Amygdala (tissue), 56 donors: Measurements from ENCODE around the gene MTLN.
"Not testable (repeated sequence)": the region's sequence is repeated elsewhere in the genome, so short reads cannot be mapped to it uniquely, and the experiment has no call there.

Experiments used
- DNase-seq, 56 donors: peaks; one replicate each; lab custom pipeline; 2025; lab: John Stamatoyannopoulos, UW

Gene MTLN, protein sequence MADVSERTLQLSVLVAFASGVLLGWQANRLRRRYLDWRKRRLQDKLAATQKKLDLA

DNA sequence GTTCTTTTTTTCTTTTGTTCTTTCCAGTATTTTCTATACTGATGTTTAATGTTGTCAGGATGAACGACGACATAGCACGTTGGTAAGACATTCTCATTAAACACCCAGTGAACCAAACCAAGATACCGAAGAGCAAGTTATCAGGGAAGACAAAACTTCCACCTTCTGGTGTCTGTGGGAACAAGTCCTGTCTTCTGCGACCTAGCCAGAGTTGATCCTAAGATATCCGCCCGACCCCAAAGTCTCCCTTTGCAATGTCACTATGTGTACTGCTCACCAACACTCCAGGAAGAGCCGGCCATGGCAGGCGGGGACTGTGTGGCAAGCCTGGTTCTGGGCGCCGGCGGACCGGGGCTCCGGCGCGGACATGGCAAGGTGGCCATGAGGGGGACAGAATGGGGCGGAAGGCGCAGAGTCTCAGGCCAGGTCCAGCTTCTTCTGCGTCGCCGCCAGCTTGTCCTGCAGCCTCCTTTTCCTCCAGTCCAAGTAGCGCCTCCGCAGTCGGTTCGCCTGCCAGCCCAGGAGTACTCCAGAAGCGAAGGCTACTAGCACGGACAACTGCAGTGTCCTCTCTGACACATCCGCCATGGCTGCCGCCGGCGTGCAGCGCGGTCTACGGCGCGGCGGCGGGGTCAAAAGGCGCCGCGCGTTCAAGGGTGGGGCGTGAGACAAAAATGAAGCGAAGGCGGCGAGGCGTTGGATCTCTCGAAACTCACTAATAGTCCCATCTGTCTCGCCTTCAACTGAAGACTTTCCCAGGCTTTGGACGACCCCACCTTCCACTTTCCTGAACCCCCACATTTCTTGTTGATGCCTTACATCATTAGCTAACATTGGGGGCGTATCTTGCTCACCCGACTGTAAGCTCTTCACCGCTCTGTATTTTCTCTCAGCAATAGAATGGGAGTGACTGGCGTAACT lies at the start of gene MTLN:
TSS of gene MTLN (minus strand) at position 610 of the 921 bp plus-strand sequence. CDS start at position 588, 22 bp downstream.
- DNase-seq = peak in 53 of 56 donors; percentile 4 to 80 (median 55)

- DNase-seq = not testable (repeated sequence)
Observed at GRCh38 chr2:110261910-110262309, 49.6 kb upstream of the MTLN start.

- not testable (repeated sequence) for DNase-seq
Observed at GRCh38 chr2:110248081-110248795, 35.9 kb upstream of the MTLN start.

- DNase-seq = not testable (repeated sequence)
Observed at GRCh38 chr2:110245488-110246435, 33.4 kb upstream of the MTLN start.

DNA sequence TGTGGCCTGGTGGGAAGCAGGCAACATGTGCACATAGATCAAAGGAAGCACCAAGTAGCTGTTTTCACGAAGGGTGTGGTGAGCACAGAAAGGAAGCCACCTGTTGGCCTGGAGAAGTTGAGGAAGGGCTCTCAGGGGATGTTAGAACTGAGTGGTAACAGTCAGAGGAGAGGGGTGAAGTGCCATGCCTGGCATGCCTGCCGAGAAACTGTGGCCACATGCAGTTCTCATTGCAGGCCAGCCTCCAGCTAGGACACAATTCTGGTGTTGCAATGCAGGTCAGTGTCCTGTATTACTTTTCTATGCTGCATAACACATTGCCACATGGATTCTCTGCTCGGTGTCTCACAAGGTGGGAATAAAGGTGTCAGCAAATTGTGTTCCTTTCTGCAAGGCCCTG lies 30.9 kb upstream of the MTLN start:
- DNase-seq = not testable (repeated sequence)

GRCh38 chr2:110234514-110234913 lies 22.2 kb upstream of the MTLN start:
- DNase-seq = not testable (repeated sequence)

DNA sequence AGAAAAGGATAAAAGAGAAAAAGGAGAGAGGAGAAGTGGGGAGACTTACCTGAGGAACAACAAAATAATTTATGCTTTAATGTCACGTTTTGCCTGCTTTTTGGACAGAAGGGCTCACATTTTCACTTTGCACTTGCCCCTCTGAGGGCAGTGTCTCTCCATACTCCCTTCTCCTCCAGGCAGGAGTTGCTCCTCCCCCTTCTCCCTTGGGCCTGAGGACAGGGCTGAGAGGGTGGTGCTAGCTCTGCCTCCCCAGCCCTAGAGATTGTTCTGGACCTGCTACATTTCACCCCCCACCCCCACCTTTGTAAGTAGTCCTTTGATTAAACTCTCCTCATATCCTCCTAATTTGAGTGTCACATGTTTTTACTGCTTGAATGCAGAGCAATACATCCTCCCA lies 17.5 kb upstream of the MTLN start:
- not testable (repeated sequence) for DNase-seq

GRCh38 chr2:110222626-110223025 lies 10.3 kb upstream of the MTLN start:
- DNase-seq = not testable (repeated sequence)

DNA sequence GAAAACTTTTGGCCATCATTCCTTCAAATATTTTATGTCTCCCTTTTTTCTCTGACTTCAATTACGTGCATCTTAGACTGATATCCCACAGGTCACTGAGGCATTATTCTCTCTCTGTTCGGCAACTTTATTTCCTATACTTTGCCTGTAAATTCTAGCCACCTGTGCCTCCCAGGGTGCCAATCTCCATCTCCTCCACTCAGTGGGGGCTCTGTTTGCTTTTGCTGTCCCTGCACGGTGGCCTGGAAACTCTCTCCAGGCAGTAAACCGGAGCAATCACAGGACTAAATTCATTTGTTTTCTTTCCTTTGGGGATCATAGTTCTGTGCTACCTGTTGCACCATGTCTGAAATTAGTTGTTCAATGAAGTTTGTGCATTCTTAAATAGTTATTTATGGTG lies 9.6 kb upstream of the MTLN start:
- no peak for DNase-seq

GRCh38 chr2:110220190-110220564 lies 7.8 kb upstream of the MTLN start:
- DNase-seq = no peak

GRCh38 chr2:110219496-110220189 lies 7.3 kb upstream of the MTLN start:
- no peak for DNase-seq

GRCh38 chr2:110218889-110219288 lies 6.5 kb upstream of the MTLN start:
- not testable (repeated sequence) for DNase-seq

- DNase-seq = no peak
Observed at GRCh38 chr2:110216803-110217202, 4.5 kb upstream of the MTLN start.

DNA sequence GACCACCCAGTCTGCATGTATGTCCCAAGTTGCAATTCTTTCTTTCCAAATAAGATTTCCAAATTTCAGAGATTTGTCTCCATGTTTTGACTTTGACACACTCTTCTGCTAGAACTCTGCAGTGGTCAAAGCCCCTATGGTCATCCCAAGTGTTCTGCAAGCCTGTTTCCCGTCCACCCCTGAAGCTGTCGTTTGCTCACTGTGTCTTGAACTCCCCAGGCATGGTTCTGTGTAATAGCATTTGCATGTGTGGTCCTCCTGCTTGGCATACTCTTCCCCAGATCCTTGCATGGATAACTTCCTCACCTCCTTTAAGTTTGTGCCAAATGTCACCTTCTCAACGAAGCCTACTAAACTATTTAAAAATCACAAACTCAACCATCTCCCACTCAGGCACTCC lies 3.9 kb upstream of the MTLN start:
- DNase-seq = no peak

- no peak for DNase-seq
Observed at GRCh38 chr2:110215566-110216158, 3.3 kb upstream of the MTLN start.

DNA sequence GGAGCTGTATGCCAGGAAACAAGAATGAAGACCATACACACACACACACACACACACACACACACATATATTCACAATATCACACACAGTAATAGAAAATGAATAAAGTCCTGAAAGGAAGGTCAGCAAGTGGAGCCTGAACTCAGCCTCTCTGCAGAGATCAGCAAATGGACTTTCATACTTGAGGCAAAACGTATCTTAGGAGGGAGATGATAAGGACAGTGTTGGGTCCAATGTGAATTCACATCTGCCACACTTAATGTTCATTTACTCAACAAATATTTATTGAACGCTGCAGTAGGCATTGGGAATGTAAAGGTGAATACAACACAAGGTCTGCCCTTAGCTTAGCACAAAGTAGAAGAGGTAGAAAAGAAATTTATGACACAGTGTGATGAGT lies 2.7 kb upstream of the MTLN start:
- no peak for DNase-seq

- not testable (repeated sequence) for DNase-seq
Observed at GRCh38 chr2:110213522-110213921, 1.2 kb upstream of the MTLN start.

GRCh38 chr2:110205660-110206455 lies 6.5 kb downstream of the MTLN start:
- peak in 2 of 56 donors; percentile 5 to 12 for DNase-seq
